ENCODE measurements around the gene HEYL. TPM values are rescaled to one million over a fixed set of nuclear protein-coding genes. Genes with fewer than 3 reads are reported as not detected.

HEYL gene
- total RNA-seq, 2 donors from 2014 or later, result 28.1 to 35.4 TPM

DNA sequence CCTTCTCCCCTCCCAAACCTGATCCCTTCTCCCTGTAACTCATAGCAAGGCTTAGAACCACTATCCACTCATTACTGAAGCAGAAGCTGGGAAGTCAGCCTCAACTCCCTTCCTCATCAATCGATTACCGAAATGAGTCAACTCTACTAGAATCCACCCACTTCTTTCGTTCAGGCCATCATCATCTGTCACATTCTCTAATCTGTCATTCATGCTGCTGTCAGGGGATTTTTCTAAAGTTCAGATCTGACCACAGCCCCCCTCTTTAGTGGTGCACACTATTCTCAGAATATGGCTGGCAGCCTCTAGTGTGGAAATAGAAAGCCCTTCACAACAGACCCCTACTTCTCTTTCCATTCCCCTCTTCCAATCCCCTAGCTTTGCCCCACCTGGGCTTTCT, 27.3 kb upstream of the HEYL start:
- no peak for DNase-seq (ENCODE audit: low spot score)
- TF ChIP-seq, protein P1, sequence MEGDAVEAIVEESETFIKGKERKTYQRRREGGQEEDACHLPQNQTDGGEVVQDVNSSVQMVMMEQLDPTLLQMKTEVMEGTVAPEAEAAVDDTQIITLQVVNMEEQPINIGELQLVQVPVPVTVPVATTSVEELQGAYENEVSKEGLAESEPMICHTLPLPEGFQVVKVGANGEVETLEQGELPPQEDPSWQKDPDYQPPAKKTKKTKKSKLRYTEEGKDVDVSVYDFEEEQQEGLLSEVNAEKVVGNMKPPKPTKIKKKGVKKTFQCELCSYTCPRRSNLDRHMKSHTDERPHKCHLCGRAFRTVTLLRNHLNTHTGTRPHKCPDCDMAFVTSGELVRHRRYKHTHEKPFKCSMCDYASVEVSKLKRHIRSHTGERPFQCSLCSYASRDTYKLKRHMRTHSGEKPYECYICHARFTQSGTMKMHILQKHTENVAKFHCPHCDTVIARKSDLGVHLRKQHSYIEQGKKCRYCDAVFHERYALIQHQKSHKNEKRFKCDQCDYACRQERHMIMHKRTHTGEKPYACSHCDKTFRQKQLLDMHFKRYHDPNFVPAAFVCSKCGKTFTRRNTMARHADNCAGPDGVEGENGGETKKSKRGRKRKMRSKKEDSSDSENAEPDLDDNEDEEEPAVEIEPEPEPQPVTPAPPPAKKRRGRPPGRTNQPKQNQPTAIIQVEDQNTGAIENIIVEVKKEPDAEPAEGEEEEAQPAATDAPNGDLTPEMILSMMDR (IDR thresholded peaks at IDR 0.05), result no peak
- H3K4me3 ChIP-seq, result no peak overlapping the region

DNA sequence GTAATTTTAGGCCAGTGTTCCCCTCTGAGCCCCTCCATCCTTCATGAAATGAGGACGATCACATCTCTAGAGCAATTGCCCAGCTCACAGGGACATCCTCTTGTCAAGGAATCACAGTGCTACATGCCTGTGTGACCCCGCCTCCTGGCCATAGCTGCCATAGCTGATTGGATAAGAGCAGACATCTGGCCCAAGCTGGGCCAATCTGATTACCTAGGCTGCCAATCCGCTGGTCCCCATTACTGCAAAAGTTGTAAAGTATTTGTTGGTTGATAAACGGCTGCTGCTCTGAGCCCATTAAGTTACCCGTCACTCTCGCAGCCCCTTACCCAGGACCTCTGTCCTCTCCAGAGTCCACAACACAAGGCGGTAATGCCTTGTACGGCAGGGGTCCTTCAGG, 24.1 kb upstream of the HEYL start:
- no peak overlapping the region for H3K4me3 ChIP-seq
- no peaks in the 10 kb centered on the region for H3K9me3 ChIP-seq
- peaks cover 0 to 12% of the 10 kb centered on the region in 2 donors for H3K4me1 ChIP-seq
- TF ChIP-seq, protein P1 (IDR thresholded peaks at IDR 0.05), result no peak
- DNase-seq (ENCODE audit: low spot score), result no peak
- H3K27ac ChIP-seq, result no peak overlapping the region
- no peaks in the 10 kb centered on the region for H3K36me3 ChIP-seq
- H3K27me3 ChIP-seq, result no peaks in the 10 kb centered on the region

More for the DNA sequence above, 27.3 kb upstream of the HEYL start:
- H3K36me3 ChIP-seq, result no peaks in the 10 kb centered on the region
- no peaks in the 10 kb centered on the region for H3K9me3 ChIP-seq
- peaks cover 0 to 38% of the 10 kb centered on the region in 2 donors for H3K4me1 ChIP-seq
- no peaks in the 10 kb centered on the region for H3K27me3 ChIP-seq
- no peak overlapping the region for H3K27ac ChIP-seq

DNA sequence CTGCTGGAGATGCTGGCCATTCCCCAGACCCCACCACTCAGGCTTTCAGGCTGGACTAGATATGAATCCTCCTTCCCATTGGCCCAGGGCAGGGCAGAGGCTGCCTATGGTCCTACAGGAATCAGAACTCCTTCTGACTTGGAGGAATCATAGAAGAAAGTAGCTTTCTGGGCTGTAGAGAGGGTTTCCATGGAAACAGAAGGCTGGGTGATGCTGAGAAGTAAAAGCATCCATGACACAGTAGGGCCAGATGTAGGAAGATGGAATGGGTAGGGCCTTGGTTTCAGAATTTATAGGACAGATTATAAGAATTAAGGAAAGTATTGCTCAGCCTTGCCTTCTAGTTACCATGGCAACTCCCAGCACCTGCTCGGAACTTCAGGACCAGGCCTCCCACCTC, 23.4 kb upstream of the HEYL start:
- no peaks in the 10 kb centered on the region for H3K27me3 ChIP-seq
- H3K27ac ChIP-seq, result no peak overlapping the region
- TF ChIP-seq, protein P1 (IDR thresholded peaks at IDR 0.05), result no peak
- no peaks in the 10 kb centered on the region for H3K9me3 ChIP-seq
- H3K4me1 ChIP-seq, result peaks cover 0 to 8% of the 10 kb centered on the region in 2 donors
- H3K36me3 ChIP-seq, result no peaks in the 10 kb centered on the region
- H3K4me3 ChIP-seq, result no peak overlapping the region
- DNase-seq (ENCODE audit: low spot score), result no peak

DNA sequence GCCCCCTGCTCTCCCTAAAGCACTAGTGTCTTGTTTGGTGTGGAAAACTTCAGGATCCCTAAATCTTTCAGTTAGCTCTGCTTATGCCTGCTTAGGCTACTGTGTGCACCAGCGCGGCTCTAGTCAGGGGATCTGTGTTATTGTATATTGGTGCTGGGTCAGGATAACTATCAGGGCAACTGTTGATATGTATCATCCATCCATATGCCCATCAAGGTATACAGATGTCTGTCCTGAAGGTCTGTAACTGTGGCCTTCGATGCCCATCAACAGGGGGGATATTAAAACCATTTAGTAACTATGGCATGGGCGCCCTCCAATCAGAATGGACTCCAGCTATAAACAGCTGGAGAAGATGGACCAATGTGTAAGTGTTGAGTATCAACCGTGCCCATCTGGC, 20.1 kb upstream of the HEYL start:
- Histone ChIP-seq H3K4me1 (peaks cover 0 to 23% of the 10 kb centered on the region in 2 donors), H3K27ac (no peak overlapping the region), H3K4me3 (no peak overlapping the region), H3K36me3 (no peaks in the 10 kb centered on the region), H3K9me3 (no peaks in the 10 kb centered on the region), H3K27me3 (no peaks in the 10 kb centered on the region)
- TF ChIP-seq, protein P1 (IDR thresholded peaks at IDR 0.05), result no peak
- no peak for DNase-seq (ENCODE audit: low spot score)

DNA sequence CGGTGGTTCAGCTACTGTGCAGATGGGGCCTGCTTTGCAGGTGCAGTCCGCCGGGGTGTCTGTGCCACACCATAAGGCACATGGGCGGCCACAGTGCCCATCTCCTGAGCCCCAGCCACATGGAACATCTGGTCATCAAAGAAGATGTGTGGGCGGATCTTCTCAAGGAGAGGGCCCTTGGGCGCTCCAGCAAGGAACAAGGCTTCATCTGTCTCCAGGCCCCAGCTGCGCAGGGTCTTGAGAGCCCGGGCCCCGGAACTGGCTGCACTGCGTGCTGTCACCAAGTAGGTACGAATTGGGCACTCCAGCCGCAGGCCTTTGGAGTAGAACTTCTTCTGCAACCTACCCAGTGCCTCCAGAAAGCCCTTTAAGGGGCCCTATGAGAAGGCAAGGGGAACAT, 19.7 kb upstream of the HEYL start:
- Histone ChIP-seq H3K4me1 (peaks cover 0 to 27% of the 10 kb centered on the region in 2 donors), H3K27me3 (no peaks in the 10 kb centered on the region), H3K4me3 (no peak overlapping the region), H3K36me3 (no peaks in the 10 kb centered on the region), H3K27ac (no peak overlapping the region), H3K9me3 (no peaks in the 10 kb centered on the region)
- TF ChIP-seq, protein P1 (IDR thresholded peaks at IDR 0.05), result no peak
- no peak for DNase-seq (ENCODE audit: low spot score)

DNA sequence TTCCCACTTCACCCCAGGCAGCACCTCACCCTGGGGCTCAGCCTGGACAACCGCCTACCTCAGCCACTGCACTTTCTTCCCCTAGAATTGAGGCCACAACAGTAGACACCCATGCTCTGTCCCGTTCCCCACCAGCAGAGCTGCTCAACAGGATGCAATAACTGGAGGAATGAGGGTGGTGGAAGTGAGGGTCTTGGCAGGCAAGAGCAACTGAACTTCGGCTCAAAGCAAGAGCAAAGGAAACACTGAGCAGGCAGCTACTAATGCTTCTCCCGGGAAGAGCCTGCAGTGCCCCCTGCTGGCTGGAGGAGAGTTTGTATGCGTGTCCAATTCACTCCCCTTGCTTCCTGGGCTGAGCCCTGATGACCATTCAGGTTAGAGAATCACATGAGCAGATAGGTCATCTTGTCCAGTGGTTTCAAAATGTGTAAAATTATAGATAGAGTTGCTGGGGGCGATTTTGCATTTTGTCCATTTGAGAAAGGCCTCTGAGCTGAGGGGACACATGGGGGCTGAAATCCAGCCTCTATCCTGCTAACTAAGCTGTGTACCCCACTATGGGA, 18.6 kb upstream of the HEYL start:
- no peaks in the 10 kb centered on the region for H3K27me3 ChIP-seq
- no peak overlapping the region for H3K27ac ChIP-seq
- TF ChIP-seq, protein P1 (IDR thresholded peaks at IDR 0.05), result peak; percentile 83 to 84
- no peak for DNase-seq (ENCODE audit: low spot score)
- H3K36me3 ChIP-seq, result no peaks in the 10 kb centered on the region
- H3K4me1 ChIP-seq, result peaks cover 0 to 38% of the 10 kb centered on the region in 2 donors
- no peak overlapping the region for H3K4me3 ChIP-seq
- no peaks in the 10 kb centered on the region for H3K9me3 ChIP-seq

Measured in right atrium auricular region (tissue), 2 donors.